HCT116 (cell line): ENCODE results near the gene TCEAL2. TPM values are rescaled to one million over a fixed set of nuclear protein-coding genes. Genes with fewer than 3 reads are reported as not detected.
"Not testable (repeated sequence)": the region's sequence is repeated elsewhere in the genome, so short reads cannot be mapped to it uniquely, and the experiment has no call there.

Source experiments
- ATAC-seq: fragments of 200-7000 bp; cut with Tn5 transposase; 2 replicates; pipeline ENCODE4 v1.9.1; 2020; ENCODE audit warnings: mild to moderate bottlenecking, moderate library complexity
- BruUV-seq: library from RNA; stranded (reverse); fragments of 400-500 nt; replicated peaks from 2 replicates; lab custom pipeline; 2021; lab: Mats Ljungman, UMichigan
- CTCF ChIA-PET: fragments of 300-600 bp; sonication (Branson Sonifier 250); formaldehyde crosslinking; loops from one replicate; lab custom pipeline; 2021; ENCODE audit warnings: antibody characterized with exemption; lab: Charles Lee
- POLR2A ChIA-PET: fragments of 300-600, 350-600 bp; sonication (Branson Sonifier 250); formaldehyde crosslinking; loops from one replicate; lab custom pipeline; 2021; ENCODE audit warnings: antibody characterized with exemption; lab: Charles Lee
- RAD21 ChIA-PET, 2 experiments: fragments of 300-600 bp; sonication (Branson Sonifier 250); formaldehyde crosslinking; loops; one replicate each; lab custom pipeline; 2023; ENCODE audit warnings: low total read pairs in 2 of 2; ENCODE audit not compliant: uncharacterized antibody in 2 of 2, unreplicated experiment in 2 of 2, low non-redundant PET in 1 of 2; lab: Charles Lee
- DNase-seq: peaks from one replicate; pipeline ENCODE4 v3.0.0-alpha.2; 2010; ENCODE audit warnings: low read depth, low spot score
- H2AFZ ChIP-seq: fragments of 200-600 bp; shearing (Covaris generic), sonication (generic); 2 replicates; pipeline ENCODE4 v1.6.1; 2017; ENCODE audit warnings: low read depth, mixed run types, mixed read lengths, antibody characterized with exemption, low read length; ENCODE audit not compliant: poor library complexity, severe bottlenecking
- H3K27ac ChIP-seq: 2 replicates; pipeline ENCODE4 v1.5.1; 2012; ENCODE audit warnings: low read depth, low read length
- H3K27me3 ChIP-seq: fragments of 200-600 bp; sonication (generic); 2 replicates; pipeline ENCODE4 v1.6.1; 2016; ENCODE audit warnings: mixed run types, low read length, mixed read lengths; ENCODE audit not compliant: insufficient read depth
- H3K36me3 ChIP-seq, 2 experiments: fragments of 200-500 bp in 1 of 2; fragments of 200-600 bp in 1 of 2; sonication (Bioruptor generic) in 1 of 2; sonication (generic) in 1 of 2; 2 replicates each; pipeline versions ENCODE4 v1.5.1 to v1.6.1; 2014 to 2016; ENCODE audit warnings: low read length in 2 of 2, inconsistent platforms in 1 of 2, mixed read lengths in 1 of 2, mixed run types in 1 of 2; ENCODE audit not compliant: insufficient read depth in 2 of 2, control insufficient read depth in 1 of 2
- H3K4me1 ChIP-seq, 2 experiments: fragments of 200-600 bp in 1 of 2; sonication (generic) in 1 of 2; 2 replicates each; pipeline versions ENCODE4 v1.5.1 to v1.6.1; 2012 to 2017; ENCODE audit warnings: low read length in 2 of 2, inconsistent platforms in 1 of 2, mild to moderate bottlenecking in 1 of 2, mixed read lengths in 1 of 2, mixed run types in 1 of 2, moderate library complexity in 1 of 2; ENCODE audit not compliant: insufficient read depth in 2 of 2, control insufficient read depth in 1 of 2
- H3K4me2 ChIP-seq: fragments of 200-600 bp; sonication (generic); 2 replicates; pipeline ENCODE4 v1.6.1; 2017; ENCODE audit warnings: mixed run types, low read length, mixed read lengths
- H3K4me3 ChIP-seq, 2 experiments: fragments of 200-600 bp in 1 of 2; sonication (generic) in 1 of 2; replicated peaks in 1 of 2; 2 replicates each; pipeline ENCODE4 v1.5.1; 2011 to 2016; ENCODE audit warnings: low read length in 2 of 2, control low read depth in 1 of 2, low read depth in 1 of 2, mild to moderate bottlenecking in 1 of 2, mixed read lengths in 1 of 2, mixed run types in 1 of 2
- H3K79me2 ChIP-seq: fragments of 200-600 bp; sonication (generic); 2 replicates; pipeline ENCODE4 v1.6.1; 2017; ENCODE audit warnings: mild to moderate bottlenecking, mixed run types, low read length, moderate library complexity, mixed read lengths; ENCODE audit not compliant: insufficient read depth
- H3K9ac ChIP-seq: fragments of 200-600 bp; sonication (generic); 2 replicates; pipeline ENCODE4 v1.6.1; 2016; ENCODE audit warnings: low read length, mixed read lengths
- H3K9me2 ChIP-seq: fragments of 200-600 bp; sonication (generic), shearing (Covaris generic); 2 replicates; pipeline ENCODE4 v1.6.1; 2017; ENCODE audit warnings: mixed run types, mild to moderate bottlenecking, moderate library complexity; ENCODE audit not compliant: insufficient read depth
- H3K9me3 ChIP-seq, 2 experiments: fragments of 200-500 bp in 1 of 2; fragments of 200-600 bp in 1 of 2; sonication (Bioruptor generic) in 1 of 2; sonication (generic) in 1 of 2; 2 replicates each; pipeline ENCODE4 v1.6.1; 2014 to 2017; ENCODE audit warnings: low read length in 2 of 2, mixed read lengths in 2 of 2, inconsistent platforms in 1 of 2, low read depth in 1 of 2, mild to moderate bottlenecking in 1 of 2, mixed run types in 1 of 2, moderate library complexity in 1 of 2; ENCODE audit not compliant: control insufficient read depth in 1 of 2, insufficient read depth in 1 of 2
- H4K20me1 ChIP-seq: fragments of 200-600 bp; sonication (generic), shearing (Covaris generic); 2 replicates; pipeline ENCODE4 v1.6.1; 2017; ENCODE audit warnings: mixed run types, mild to moderate bottlenecking, moderate library complexity; ENCODE audit not compliant: insufficient read depth
- ATF3 ChIP-seq: IDR thresholded peaks from 2 replicates; pipeline ENCODE4 v1.6.1; 2012
- EGR1 ChIP-seq: IDR thresholded peaks from 2 replicates; pipeline ENCODE4 v1.6.1; 2012; ENCODE audit warnings: low read depth
- EZH2phosphoT487 ChIP-seq: fragments of 200-600 bp; IDR thresholded peaks from 2 replicates; pipeline ENCODE4 v1.6.1; 2018; ENCODE audit warnings: antibody characterized with exemption, borderline replicate concordance
- POLR2A ChIP-seq: IDR thresholded peaks from 2 replicates; pipeline ENCODE4 v1.7.0; 2011; ENCODE audit warnings: borderline replicate concordance; ENCODE audit not compliant: insufficient read depth, insufficient read length; ENCODE audit errors: extremely low read depth
- SRF ChIP-seq: IDR thresholded peaks from 2 replicates; pipeline ENCODE4 v1.6.1; 2012; ENCODE audit warnings: low read depth
- YY1 ChIP-seq: IDR thresholded peaks from 2 replicates; pipeline ENCODE4 v1.6.1; 2011; ENCODE audit warnings: low read length, low read depth, moderate library complexity, mild to moderate bottlenecking; ENCODE audit not compliant: insufficient replicate concordance; ENCODE audit errors: extremely low read depth
- ZBTB33 ChIP-seq: IDR thresholded peaks from 2 replicates; pipeline ENCODE4 v1.6.1; 2011; ENCODE audit warnings: mild to moderate bottlenecking, low read length, moderate library complexity; ENCODE audit not compliant: insufficient replicate concordance; ENCODE audit errors: extremely low read depth
- intact Hi-C: fragments of 100-400 bp; cut with micrococcal nuclease; formaldehyde crosslinking; loops from 2 replicates; pipeline ENCODE4 v1.10.0; 2022
- total RNA-seq: library from RNA; stranded (reverse); gene quantifications from one replicate; pipeline ENCODE4 v1.2.1, GENCODE V29; 2021; ENCODE audit not compliant: unreplicated experiment

TCEAL2 gene
- total RNA-seq, 1 experiment from 2014 or later = not detected

- H3K9me2 ChIP-seq, H3K36me3 ChIP-seq, H3K79me2 ChIP-seq, H3K4me3 ChIP-seq, H3K27me3 ChIP-seq, BruUV-seq, ATAC-seq, RAD21 ChIA-PET, H3K4me1 ChIP-seq, H2AFZ ChIP-seq, H4K20me1 ChIP-seq, H3K9me3 ChIP-seq, H3K9ac ChIP-seq, intact Hi-C loops, H3K27ac ChIP-seq, CTCF ChIA-PET, POLR2A ChIA-PET, DNase-seq, H3K4me2 ChIP-seq: not testable (repeated sequence)
These were observed 770 bp downstream of the TCEAL2 start for GRCh38 chrX:102126080-102126818.

- H3K9me3 ChIP-seq = no peaks in the 10 kb centered on the region
- no peak for TF ChIP-seq YY1
- no peak for TF ChIP-seq EZH2phosphoT487
- no peak for TF ChIP-seq POLR2A
- TF ChIP-seq SRF = no peak
- no peak for TF ChIP-seq EGR1
- TF ChIP-seq ZBTB33 = no peak
- TF ChIP-seq ATF3 = no peak
- no peaks in the 10 kb centered on the region for H3K36me3 ChIP-seq
- no peaks in the 10 kb centered on the region for H3K9me2 ChIP-seq
- no TSS peak for BruUV-seq
- ChIA-PET CTCF (no interaction called here), POLR2A (no interaction called here), RAD21 (no interaction called here)
- no peak overlapping the region for H3K4me2 ChIP-seq
- no peak overlapping the region for H3K9ac ChIP-seq
- no peaks in the 10 kb centered on the region for H3K4me1 ChIP-seq
- no peak overlapping the region for H3K4me3 ChIP-seq
- ATAC-seq (no peak), DNase-seq (no peak)
- H2AFZ ChIP-seq = no peak overlapping the region
- no peak overlapping the region for H3K27ac ChIP-seq
- H4K20me1 ChIP-seq = no peaks in the 10 kb centered on the region
- intact Hi-C loops = no loop called here
- H3K79me2 ChIP-seq = no peaks in the 10 kb centered on the region
- H3K27me3 ChIP-seq = peaks cover 3% of the 10 kb centered on the region; the same call in 1 of the 2 replicates
These were observed 1.4 kb downstream of the TCEAL2 start for GRCh38 chrX:102126863-102127262.
